Activated CD8-positive, alpha-beta memory T cell treated with anti-CD3 and anti-CD28 coated beads, Interleukin-2, amount 50 U/mL, for 4 hours (primary cell): ENCODE measurements around the gene FAM156B.
"Not testable (repeated sequence)": the region's sequence is repeated elsewhere in the genome, so short reads cannot be mapped to it uniquely, and the experiment has no call there.

Experiments used
- DNase-seq: peaks from one replicate; pipeline ENCODE4 v3.0.0-alpha.2; 2020

The FAM156B gene

DNA sequence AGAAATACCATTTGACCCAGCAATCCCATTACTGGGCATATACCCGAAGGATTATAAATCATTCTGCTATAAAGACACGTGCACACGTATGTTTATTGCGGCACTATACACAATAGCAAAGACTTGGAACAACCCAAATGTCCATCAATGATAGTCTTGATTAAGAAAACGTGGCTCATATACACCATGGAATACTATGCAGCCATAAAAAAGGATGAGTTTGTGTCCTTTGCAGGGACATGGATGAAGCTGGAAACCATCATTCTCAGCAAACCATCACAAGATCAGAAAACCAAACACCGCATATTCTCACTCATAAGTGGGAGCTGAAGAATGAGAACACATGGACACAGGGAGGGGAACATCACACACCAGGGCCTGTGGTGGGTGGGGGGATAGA lies 33.1 kb downstream of the FAM156B start:
- not testable (repeated sequence) for DNase-seq

DNA sequence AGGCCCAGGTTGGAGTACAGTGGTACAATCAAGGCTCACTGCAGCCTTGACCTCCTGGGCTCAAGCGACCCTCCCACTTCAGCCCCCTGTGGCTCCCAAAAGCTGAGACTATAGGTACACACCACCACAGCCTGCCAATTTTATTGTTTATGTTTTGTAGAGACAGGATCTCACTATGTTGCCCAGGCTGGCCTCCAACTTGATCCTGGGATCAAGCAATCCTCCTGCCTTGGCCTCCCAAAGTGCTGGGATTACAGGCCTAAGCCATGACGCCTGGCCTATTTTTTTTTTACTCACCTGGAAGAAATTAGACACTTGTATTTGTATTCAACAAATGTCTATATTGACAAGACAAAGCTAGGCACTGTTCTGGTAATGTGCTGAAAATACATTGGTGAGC lies 36.1 kb downstream of the FAM156B start:
- no peak for DNase-seq

DNA sequence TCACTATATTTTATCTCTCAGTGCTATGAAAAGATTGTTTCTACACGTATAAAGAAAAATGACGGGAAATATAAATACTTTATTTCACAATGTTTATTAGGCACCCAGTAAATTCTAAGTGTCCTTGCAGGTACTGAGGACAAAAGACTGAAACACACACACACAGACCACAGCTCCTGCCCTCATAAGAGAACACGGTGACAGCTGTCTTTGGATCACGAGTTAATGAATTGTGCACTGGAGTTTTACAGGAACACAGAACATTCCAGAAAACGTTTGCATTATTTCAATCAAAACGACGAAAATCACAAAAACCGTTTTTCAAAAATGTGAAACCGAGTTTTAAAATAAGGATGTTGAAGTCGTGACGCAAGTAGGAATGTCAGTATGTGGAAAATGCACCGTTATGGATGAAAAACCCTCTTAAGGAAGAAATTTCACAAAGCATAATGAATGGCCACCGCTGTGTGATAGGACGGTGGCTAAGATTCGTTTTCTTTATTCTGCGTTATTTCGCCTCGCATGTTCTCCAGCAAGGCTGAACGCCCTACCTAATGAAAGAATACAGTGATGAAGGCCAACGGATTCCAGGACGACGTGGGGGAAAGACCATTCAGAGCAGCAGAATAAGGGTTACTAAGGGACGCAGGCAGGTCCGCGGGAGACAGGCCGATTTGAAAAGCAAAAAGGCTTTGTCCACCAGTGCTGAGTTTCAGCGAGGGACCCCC lies 37.0 kb downstream of the FAM156B start:
- DNase-seq, result no peak

DNA sequence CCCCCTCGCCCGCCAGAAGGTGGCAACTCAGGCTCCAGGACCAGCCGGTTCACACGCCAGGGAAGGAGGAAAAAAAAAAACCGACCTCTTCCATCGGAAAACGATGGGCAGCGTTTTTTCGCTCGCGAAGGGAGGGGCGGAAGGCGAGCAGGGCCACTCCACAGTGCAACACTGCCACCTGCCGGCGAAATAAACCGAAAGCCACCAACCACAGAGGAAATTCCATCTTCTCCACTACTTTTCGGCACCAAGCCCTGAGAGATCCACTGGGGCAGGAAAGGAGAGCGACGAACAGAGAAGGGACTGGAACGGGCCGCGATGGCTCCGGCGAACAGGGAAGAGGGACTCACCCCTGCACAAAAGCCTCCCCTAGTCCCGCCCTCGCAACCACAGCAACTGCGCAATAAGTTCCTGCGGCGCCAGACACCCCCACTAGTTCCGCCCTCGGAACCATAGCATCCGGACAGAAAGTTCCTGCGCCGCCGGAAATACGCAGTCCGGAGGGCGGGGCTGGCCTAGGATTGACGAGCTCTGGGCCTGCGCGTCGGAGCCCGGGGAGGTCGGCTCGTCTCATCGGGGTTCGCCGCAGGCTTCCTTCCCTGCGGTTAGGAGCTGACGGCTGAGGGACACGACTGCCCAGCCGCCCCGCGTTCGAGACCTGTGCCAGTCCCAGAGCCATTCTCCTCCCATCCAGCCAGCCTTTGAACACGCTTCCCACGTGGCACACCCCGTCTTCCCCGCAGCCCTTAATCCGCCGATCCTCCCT lies 37.8 kb downstream of the FAM156B start:
- DNase-seq, result peak; percentile 95

DNA sequence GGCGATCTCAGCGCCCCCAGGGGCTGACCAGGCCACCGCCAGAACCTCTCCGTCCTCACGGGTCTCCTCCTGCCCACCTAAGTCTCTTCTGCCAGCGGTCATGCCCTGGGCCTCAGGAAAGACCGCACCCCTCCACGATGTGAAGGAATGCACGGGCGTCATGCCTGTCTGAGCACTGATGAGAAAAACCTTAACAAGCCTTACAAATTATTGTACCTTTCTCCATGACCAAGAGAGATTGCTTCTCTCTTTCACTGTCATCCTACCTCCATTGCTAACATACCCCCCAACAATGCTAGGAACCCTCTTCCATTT lies 38.3 kb downstream of the FAM156B start:
- DNase-seq, result not testable (repeated sequence)

DNA sequence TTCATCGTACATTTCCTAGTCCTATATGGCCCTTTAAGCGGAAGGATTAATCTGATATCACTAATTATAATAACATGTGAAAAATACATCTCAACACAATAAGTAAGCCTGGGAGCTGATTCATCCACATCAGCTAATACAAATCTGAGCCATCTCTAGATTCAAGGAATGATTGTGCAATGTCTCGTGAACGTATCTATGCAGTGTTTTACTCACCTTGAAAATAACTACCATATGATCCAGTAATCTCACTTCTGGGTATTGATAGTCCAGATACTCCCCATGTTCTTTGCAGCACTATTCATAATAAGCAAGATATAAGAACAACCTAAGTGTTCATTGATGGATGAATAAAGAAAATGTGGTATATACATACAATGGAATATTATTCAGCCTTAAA lies 43.6 kb downstream of the FAM156B start:
- not testable (repeated sequence) for DNase-seq

DNA sequence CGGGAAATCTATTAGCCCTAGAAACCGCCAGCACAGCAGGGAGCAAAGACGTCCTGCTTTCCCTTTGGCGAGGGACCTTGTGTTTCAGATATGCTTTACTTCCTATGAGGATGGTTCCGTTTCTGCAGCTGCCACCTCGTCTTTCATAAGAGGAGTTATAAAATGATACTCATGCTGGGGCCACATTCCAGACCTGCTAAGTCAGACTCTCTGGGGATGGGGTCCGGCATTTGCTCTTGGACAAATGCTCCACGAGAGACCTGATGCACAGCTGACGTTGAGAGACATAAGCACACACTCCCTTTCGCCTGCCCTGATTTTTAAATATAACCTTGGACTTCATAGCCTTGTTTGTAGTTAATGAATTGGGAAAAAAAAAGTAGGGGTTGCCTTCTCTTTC lies 44.6 kb downstream of the FAM156B start:
- not testable (repeated sequence) for DNase-seq

DNA sequence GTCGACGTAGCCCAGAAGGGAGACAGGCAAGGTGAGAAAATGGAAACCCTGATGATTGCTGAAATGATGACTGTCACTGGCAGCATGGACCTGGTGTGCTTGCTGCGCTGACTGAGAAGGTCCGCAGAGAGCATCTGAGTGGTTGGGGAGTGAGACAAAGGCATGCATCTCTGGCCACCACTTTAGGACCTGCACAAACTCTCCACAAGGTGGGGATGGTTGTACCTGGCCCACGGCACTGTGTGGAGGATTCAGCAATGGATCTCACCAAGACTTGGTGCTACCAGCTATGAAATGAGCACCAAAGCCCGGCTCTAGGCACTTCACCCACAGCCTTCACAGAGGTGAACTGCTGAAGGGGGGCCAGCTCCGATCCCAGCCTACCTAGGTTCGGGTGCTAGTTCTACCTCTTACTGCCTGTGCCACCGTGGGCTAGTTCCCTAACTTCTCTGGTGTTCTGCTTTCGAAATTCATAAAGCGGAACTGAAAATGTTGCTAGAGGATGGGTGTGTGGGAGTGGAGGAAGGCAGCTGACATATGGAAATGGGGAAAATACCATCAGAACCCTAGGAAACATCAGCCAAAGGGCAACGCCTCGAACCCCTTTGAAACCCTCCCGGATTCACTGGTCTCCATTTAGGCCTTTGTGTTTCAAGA lies 48.8 kb downstream of the FAM156B start:
- not testable (repeated sequence) for DNase-seq

DNA sequence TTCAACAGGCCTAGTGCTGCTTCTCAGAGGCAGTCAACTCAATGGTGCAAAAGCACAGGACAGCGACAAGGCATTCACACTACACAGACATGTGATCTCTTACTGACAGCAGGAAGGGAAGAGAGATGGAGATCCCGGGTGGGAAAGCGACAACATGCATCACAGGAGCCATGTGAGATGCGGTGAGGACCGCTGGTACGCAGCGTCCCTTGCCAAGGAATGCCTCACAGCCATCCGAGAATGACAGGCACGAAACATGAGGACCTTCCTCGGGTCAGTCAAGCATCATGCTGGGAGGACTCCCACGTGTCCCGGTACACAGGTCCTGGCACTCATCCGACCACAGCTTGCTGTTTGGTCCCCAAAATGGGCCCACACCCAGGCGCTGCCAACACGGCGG lies 50.4 kb downstream of the FAM156B start:
- not testable (repeated sequence) for DNase-seq

DNA sequence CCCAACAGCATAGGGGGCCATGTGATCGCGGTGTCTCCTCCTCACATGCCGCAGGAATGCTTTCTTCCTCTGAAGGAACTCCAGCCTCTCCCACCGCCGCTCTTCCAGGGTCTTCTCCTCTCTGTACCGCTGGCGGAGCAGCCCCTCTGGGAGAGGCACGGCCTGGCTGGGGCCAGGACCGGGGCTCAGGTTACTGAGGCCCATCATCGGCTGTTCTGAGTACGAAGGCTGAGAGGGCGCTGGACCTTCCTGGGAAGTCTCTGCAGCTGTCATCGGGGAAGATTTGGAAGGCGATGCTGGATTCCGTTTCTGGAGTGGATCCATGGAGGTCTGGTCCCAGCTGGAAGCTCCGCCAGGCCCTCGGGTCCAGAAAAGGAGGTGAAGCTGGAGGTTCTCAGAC lies 51.1 kb downstream of the FAM156B start:
- not testable (repeated sequence) for DNase-seq

DNA sequence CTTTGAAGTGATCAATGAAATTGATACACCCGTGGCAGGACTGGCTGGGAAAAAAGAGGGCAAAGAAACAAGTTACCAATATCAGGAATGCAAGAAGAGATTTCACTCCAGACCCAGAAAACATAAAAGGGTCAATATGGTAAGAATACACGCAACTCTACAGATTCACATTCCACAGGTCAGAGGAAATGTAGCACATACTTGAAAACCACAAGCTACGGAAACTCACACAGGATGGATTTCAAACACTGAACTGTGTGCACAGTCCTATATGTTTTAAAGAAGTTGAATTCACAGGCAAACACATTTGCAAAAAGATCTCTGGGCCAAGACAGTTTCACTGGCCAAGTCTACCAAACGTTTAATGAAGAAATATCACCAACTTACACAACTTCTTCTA lies 52.2 kb downstream of the FAM156B start:
- DNase-seq, result not testable (repeated sequence)

DNA sequence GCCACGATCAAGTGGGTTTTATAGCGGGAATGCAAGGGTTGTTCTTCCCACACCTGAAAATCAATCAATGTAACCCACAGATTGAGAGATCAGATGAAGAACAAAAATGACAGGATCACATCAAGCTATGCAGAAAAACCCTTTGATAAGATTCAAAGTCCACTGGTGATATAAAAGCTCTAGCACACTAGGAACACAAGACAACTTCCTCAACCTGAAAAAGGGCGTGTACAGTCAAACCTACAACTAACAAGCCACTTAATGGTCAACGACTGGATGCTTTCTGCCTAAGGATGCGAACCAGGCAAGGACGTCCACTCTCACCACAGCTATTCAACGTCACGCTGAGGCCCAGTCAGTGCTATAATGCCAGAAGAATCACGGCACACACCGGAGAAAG lies 52.8 kb downstream of the FAM156B start:
- DNase-seq, result not testable (repeated sequence)
